GM18951 (cell line): ENCODE measurements around the gene GTF3C5.
"Not testable (repeated sequence)": the region's sequence is repeated elsewhere in the genome, so short reads cannot be mapped to it uniquely, and the experiment has no call there.

Source experiments
- POLR2A ChIP-seq: IDR thresholded peaks from 4 replicates; pipeline ENCODE4 v1.6.1; 2011; ENCODE audit warnings: mild to moderate bottlenecking; ENCODE audit not compliant: insufficient read length, insufficient read depth; ENCODE audit errors: extremely low read depth
- in situ Hi-C: fragments of 300-500 bp; cut with MboI; formaldehyde crosslinking; loops from one replicate; pipeline ENCODE4 v1.12.0; 2022; ENCODE audit warnings: low sequenced_read_pairs, mixed read lengths, inconsistent platforms; ENCODE audit not compliant: unreplicated experiment

The GTF3C5 gene

GRCh38 chr9:132990781-132991180 lies 40.0 kb upstream of the GTF3C5 start:
- in situ Hi-C loops, result no loop called here
- no peak for TF ChIP-seq POLR2A

- no peak for TF ChIP-seq POLR2A
- in situ Hi-C loops, result no loop called here
Measured at GRCh38 chr9:132991351-132992300, 39.2 kb upstream of the GTF3C5 start.

GRCh38 chr9:132993511-132993939 lies 37.3 kb upstream of the GTF3C5 start:
- in situ Hi-C loops, result no loop called here
- TF ChIP-seq POLR2A, result no peak

DNA sequence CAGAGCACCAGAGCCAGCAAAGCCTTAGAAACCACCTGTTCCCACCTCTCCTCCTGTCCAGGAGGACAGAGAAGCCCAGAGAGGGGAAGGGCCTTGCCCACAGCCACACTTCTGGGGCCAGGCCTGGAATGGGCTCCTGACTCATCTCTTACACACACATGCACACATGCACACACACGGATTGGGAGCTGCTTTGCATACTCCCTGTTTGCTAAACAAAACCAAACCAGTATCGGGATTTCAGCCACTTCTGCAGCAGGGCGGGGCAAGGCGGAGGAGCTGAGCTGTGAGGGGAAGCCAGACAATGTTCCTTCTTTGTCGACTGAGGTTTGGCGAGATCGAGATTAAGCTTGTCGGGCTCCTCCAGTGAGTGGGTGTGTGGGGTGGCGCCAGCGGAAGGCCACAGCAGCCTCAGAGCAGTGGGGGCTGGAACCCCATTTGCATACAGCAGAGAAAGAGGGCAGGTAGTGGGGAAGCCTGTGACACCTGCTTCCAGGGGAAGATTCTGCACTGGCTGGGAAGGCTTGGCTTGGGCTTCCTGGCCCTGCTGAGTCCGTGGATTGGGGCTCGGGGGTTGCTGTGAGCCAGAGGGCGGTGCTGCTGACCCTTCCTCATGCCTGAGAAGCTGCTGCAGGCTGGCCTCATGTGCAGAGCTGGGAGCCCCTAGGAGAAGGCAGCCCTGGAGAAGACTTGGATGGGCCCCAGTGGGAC lies 36.2 kb upstream of the GTF3C5 start:
- TF ChIP-seq POLR2A, result no peak
- in situ Hi-C loops, result no loop called here

DNA sequence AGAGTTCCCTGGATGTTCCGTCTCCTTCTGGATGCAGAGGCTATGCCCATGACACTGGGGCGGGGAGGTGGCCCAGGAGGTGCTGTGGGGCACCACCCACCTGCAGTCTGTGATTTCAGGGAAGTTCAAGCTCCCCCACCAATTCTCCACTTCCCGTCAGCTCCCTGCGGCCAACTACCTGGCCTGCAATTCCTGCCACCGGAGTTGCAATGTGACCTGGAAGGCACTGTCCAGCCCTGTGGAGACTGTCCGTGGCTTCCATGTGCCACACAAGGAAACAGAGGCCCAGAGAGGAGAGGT lies 35.7 kb upstream of the GTF3C5 start:
- in situ Hi-C loops, result no loop called here
- no peak for TF ChIP-seq POLR2A

DNA sequence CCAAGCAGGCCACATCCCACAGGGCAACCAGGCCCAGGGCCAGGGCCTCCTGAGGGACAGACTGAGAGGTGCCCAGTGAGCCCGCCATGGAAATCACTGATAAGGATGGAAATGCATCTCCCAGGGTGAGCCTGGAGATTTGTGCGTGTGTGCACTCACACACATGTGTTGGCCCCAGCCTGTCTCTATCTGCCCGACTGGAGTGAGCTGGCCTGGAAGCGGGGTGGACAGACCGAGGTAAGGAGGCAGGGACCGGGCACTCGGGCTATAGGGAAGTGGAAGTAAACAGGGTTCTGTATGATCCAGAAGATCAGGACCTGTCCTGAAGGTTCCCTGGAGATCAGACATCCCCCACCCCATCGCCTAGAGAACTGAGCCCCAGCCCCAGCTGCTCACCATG lies 34.9 kb upstream of the GTF3C5 start:
- no peak for TF ChIP-seq POLR2A
- in situ Hi-C loops, result no loop called here

DNA sequence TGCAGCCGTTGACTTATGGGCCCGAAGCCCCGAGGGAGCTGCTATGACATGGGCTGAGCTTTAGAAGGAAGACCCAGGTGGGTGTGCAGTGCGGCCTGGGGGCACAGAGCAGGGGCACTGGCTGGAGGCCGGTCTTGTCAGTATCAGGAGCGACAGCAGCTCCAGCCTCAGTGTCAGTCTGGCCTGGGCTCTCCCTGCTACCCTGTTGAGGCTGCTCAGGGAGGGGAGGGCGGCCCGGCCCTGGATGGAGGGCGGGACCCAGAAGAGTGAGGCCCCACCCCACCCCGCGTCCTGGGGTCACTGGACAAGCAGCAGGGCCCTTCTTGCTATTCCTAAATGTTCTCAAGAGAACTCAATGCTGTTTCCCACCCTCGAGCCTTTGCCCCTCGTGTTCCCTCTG lies 34.3 kb upstream of the GTF3C5 start:
- in situ Hi-C loops, result no loop called here
- TF ChIP-seq POLR2A, result no peak

GRCh38 chr9:132997591-132997990 lies 33.2 kb upstream of the GTF3C5 start:
- in situ Hi-C loops, result no loop called here

DNA sequence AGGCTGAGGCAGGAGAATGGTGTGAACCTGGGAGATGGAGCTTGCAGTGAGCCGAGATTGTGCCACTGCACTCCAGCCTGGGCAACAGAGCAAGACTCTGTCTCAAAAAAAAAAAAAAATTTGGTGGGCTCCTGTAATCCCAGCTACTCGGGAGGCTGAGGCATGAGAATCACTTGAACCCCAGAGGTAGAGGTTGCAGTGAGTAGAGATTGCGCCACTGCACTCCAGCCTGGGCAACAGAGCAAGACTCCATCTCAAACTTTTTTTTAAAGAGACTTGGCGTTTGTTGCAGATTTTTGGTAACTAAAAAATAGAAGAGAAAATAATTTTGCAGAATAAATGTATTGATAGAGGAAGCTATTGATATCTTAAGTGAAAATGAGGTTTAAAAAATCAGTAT lies 32.6 kb upstream of the GTF3C5 start:
- in situ Hi-C loops, result not testable (repeated sequence)

More at GRCh38 chr9:132997591-132997990, 33.2 kb upstream of the GTF3C5 start:
- TF ChIP-seq POLR2A, result no peak

GRCh38 chr9:132998831-132999635 lies 31.8 kb upstream of the GTF3C5 start:
- in situ Hi-C loops, result no loop called here
- no peak for TF ChIP-seq POLR2A

DNA sequence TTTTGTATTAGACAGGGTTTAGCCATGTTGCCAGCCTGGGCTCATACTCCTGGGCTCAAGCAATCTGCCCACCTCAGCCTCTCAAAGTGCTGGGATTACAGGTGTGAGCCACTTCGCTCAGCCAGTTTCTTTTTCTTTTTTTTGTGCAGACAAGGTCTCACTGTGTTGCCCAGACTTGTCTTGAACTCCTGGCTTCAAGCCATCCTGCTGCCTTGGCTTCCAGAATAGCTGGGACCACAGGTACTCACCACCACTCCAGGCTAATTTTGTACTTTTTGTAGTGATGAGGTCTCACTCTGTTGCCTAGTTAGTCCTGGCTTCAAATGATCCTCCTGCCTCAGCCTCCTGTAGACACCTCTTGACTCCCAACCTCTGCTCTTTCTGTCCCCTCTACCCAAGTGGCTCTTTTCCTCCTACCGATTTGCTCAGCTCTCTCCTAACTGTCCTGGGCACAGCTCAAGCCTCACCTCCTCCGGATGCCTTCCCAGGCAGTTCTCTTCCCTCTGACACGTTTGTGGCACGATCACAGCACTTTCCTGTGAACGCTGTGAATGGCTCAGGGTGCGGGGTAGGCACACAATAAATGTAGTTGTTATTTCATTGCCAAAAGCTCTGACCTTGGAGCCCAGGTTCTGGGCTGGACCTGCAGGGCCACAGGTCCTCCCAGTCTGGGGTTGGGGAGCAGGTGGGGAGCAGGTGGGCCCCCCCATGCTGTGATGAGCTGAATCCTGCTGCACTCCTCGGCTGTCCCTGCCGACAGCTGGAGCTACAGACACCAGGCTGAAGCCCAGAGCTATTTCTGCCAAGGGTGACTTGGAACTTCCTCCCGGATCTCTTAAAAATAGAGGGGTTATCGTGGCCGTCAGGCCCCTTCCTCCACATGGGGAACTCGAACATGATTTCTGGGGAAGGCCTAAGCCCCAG lies 28.4 kb upstream of the GTF3C5 start:
- in situ Hi-C loops, result no loop called here
- no peak for TF ChIP-seq POLR2A

GRCh38 chr9:133003071-133003461 lies 27.7 kb upstream of the GTF3C5 start:
- in situ Hi-C loops, result no loop called here
- no peak for TF ChIP-seq POLR2A
